ENCODE data around the gene THOC7.

GRCh38 chr3:63908081-63908736 lies 44.6 kb upstream of the THOC7 start:
- TF ChIP-seq, protein P1, sequence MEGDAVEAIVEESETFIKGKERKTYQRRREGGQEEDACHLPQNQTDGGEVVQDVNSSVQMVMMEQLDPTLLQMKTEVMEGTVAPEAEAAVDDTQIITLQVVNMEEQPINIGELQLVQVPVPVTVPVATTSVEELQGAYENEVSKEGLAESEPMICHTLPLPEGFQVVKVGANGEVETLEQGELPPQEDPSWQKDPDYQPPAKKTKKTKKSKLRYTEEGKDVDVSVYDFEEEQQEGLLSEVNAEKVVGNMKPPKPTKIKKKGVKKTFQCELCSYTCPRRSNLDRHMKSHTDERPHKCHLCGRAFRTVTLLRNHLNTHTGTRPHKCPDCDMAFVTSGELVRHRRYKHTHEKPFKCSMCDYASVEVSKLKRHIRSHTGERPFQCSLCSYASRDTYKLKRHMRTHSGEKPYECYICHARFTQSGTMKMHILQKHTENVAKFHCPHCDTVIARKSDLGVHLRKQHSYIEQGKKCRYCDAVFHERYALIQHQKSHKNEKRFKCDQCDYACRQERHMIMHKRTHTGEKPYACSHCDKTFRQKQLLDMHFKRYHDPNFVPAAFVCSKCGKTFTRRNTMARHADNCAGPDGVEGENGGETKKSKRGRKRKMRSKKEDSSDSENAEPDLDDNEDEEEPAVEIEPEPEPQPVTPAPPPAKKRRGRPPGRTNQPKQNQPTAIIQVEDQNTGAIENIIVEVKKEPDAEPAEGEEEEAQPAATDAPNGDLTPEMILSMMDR (IDR thresholded peaks at IDR 0.05), result peak in 2 of 4 experiments; percentile 13 to 32
- no peak for TF ChIP-seq POLR2AphosphoS5 (IDR thresholded peaks at IDR 0.05)
- no peak for TF ChIP-seq POLR2A (IDR thresholded peaks at IDR 0.05)
- no peak for TF ChIP-seq EP300 (IDR thresholded peaks at IDR 0.05)

Data from gastroesophageal sphincter (tissue), 3 donors.